Tibial nerve (tissue), 4 donors: ENCODE data around the gene SLC28A3. TPM values are rescaled to one million over a fixed set of nuclear protein-coding genes. Genes with fewer than 3 reads are reported as not detected.
A peak's percentile ranks its signal among the peaks of the same experiment; 100 is the strongest.

Source experiments
- DNase-seq, 2 donors: peaks; one replicate each; pipeline ENCODE4 v3.0.0-alpha.2; 2019; ENCODE audit warnings: low spot score in 2 of 2
- H3K27ac ChIP-seq, 4 donors: fragments of 200-600 bp; sonication (generic) in 3 of 4; one replicate each; pipeline ENCODE4 v1.5.1; 2017 to 2019; ENCODE audit warnings: mild to moderate bottlenecking in 1 of 4
- H3K27me3 ChIP-seq, 2 donors: fragments of 200-600 bp; sonication (generic) in 1 of 2; one replicate each; pipeline versions ENCODE4 v1.5.1 to v1.6.0; 2017 to 2019
- H3K36me3 ChIP-seq, 3 donors: fragments of 200-600 bp; sonication (generic); one replicate each; pipeline ENCODE4 v1.5.1; 2018 to 2019
- H3K4me1 ChIP-seq, 4 donors: fragments of 200-600 bp; sonication (generic) in 3 of 4; one replicate each; pipeline ENCODE4 v1.5.1; 2017 to 2019
- H3K4me3 ChIP-seq, 4 donors: fragments of 200-600 bp; sonication (generic) in 3 of 4; one replicate each; pipeline ENCODE4 v1.5.1; 2017 to 2019; ENCODE audit warnings: mild to moderate bottlenecking in 1 of 4, moderate library complexity in 1 of 4
- H3K9me3 ChIP-seq, 4 donors: fragments of 200-600 bp; sonication (generic) in 3 of 4; one replicate each; pipeline ENCODE4 v1.5.1; 2017 to 2019
- CTCF ChIP-seq, 5 experiments: fragments of 200-600 bp in 3 of 5; fragments of 450-650 bp in 2 of 5; sonication (generic) in 3 of 5; IDR thresholded peaks; one replicate each; pipeline ENCODE4 v1.5.1; 2016 to 2019; ENCODE audit warnings: antibody characterized with exemption in 5 of 5, mild to moderate bottlenecking in 3 of 5, moderate library complexity in 2 of 5
- EP300 ChIP-seq, 2 donors: sonication (generic); formaldehyde crosslinking; IDR thresholded peaks; one replicate each; pipeline ENCODE4 v1.6.1; 2017; ENCODE audit warnings: antibody characterized with exemption in 2 of 2, mild to moderate bottlenecking in 1 of 2
- POLR2A ChIP-seq, 2 donors: fragments of 450-650 bp; IDR thresholded peaks; one replicate each; pipeline ENCODE4 v1.6.1; 2017; ENCODE audit warnings: antibody characterized with exemption in 2 of 2, mild to moderate bottlenecking in 2 of 2, moderate library complexity in 2 of 2
- WGBS, 2 donors: methylation state at CpG; one replicate each; pipeline ENCODE4 v1.1.5; 2018; 5-methylcytosine and 5-hydroxymethylcytosine counted together
- total RNA-seq, 4 donors: library from RNA; depleted of rRNA; stranded (reverse); fragments of >200 nt; gene quantifications; one replicate each; pipeline ENCODE4 v1.1.0, GENCODE V29; 2016

Gene SLC28A3
- total RNA-seq, 4 donors from 2014 or later, result 0.44 TPM; not detected in 3

- no peaks in the 10 kb centered on the region for H3K9me3 ChIP-seq
- H3K4me1 ChIP-seq, result peaks cover 0 to 2% (median 0%) of the 10 kb centered on the region in 4 donors
- no peak for DNase-seq
- H3K36me3 ChIP-seq, result no peaks in the 10 kb centered on the region
- TF ChIP-seq CTCF (IDR thresholded peaks at IDR 0.05) (no peak), EP300 (IDR thresholded peaks at IDR 0.05) (no peak), POLR2A (IDR thresholded peaks at IDR 0.05) (no peak)
- no peaks in the 10 kb centered on the region for H3K27me3 ChIP-seq
- no peak overlapping the region for H3K27ac ChIP-seq
- WGBS, 2 donors, result 96 to 100% methylated on average over 1 of the region's 1 CpG
- no peak overlapping the region for H3K4me3 ChIP-seq
Observed at GRCh38 chr9:84320231-84320630, 20.3 kb downstream of the SLC28A3 start.

- no peak overlapping the region for H3K4me3 ChIP-seq
- peaks cover 0 to 4% (median 0%) of the 10 kb centered on the region in 4 donors for H3K4me1 ChIP-seq
- H3K27me3 ChIP-seq, result no peaks in the 10 kb centered on the region
- H3K27ac ChIP-seq, result no peak overlapping the region
- no peak for DNase-seq
- WGBS, 2 donors, result 82 to 84% methylated on average over 4 of the region's 4 CpGs
- no peaks in the 10 kb centered on the region for H3K36me3 ChIP-seq
- no peak for TF ChIP-seq POLR2A (IDR thresholded peaks at IDR 0.05)
- TF ChIP-seq CTCF (IDR thresholded peaks at IDR 0.05), result no peak
- no peak for TF ChIP-seq EP300 (IDR thresholded peaks at IDR 0.05)
- no peaks in the 10 kb centered on the region for H3K9me3 ChIP-seq
Observed at GRCh38 chr9:84319632-84320031, 20.9 kb downstream of the SLC28A3 start.

- WGBS, 2 donors, result 72 to 75% methylated on average over 2 of the region's 2 CpGs
- no peak overlapping the region for H3K27ac ChIP-seq
Observed at GRCh38 chr9:84318981-84319380, 21.6 kb downstream of the SLC28A3 start.

GRCh38 chr9:84317563-84317962, 23.0 kb downstream of the SLC28A3 start:
- 83 to 92% methylated on average over 2 of the region's 2 CpGs for WGBS, 2 donors
- TF ChIP-seq POLR2A (IDR thresholded peaks at IDR 0.05), result no peak
- TF ChIP-seq CTCF (IDR thresholded peaks at IDR 0.05), result no peak
- no peak for TF ChIP-seq EP300 (IDR thresholded peaks at IDR 0.05)
- Histone ChIP-seq H3K4me3 (no peak overlapping the region), H3K36me3 (no peaks in the 10 kb centered on the region), H3K4me1 (peaks cover 0 to 4% (median 0%) of the 10 kb centered on the region in 4 donors), H3K27me3 (no peaks in the 10 kb centered on the region), H3K27ac (no peak overlapping the region), H3K9me3 (no peaks in the 10 kb centered on the region)
- no peak for DNase-seq

More at GRCh38 chr9:84318981-84319380, 21.6 kb downstream of the SLC28A3 start:
- TF ChIP-seq EP300 (IDR thresholded peaks at IDR 0.05) (no peak), CTCF (IDR thresholded peaks at IDR 0.05) (no peak), POLR2A (IDR thresholded peaks at IDR 0.05) (no peak)
- Histone ChIP-seq H3K27me3 (no peaks in the 10 kb centered on the region), H3K4me1 (peaks cover 0 to 4% (median 0%) of the 10 kb centered on the region in 4 donors), H3K9me3 (no peaks in the 10 kb centered on the region), H3K4me3 (no peak overlapping the region), H3K36me3 (no peaks in the 10 kb centered on the region)
- no peak for DNase-seq

- no peaks in the 10 kb centered on the region for H3K36me3 ChIP-seq
- peak; percentile 69 to 85 (median 77) for TF ChIP-seq CTCF (IDR thresholded peaks at IDR 0.05)
- no peak for TF ChIP-seq POLR2A (IDR thresholded peaks at IDR 0.05)
- no peak for TF ChIP-seq EP300 (IDR thresholded peaks at IDR 0.05)
- H3K9me3 ChIP-seq, result no peaks in the 10 kb centered on the region
- DNase-seq, result peak; percentile 40 to 71
- WGBS, 2 donors, result 9% methylated on average over 8 of the region's 8 CpGs
- peaks cover 0 to 4% (median 0%) of the 10 kb centered on the region in 4 donors for H3K4me1 ChIP-seq
- no peaks in the 10 kb centered on the region for H3K27me3 ChIP-seq
- H3K27ac ChIP-seq, result no peak overlapping the region
- H3K4me3 ChIP-seq, result no peak overlapping the region
Observed at GRCh38 chr9:84315278-84315877, 25.2 kb downstream of the SLC28A3 start.
